Mucosa of descending colon (tissue), 3 donors: ENCODE measurements around the gene FCHSD2. TPM values are rescaled to one million over a fixed set of nuclear protein-coding genes. Genes with fewer than 3 reads are reported as not detected.

Source experiments
- ATAC-seq: fragments of 200-7000 bp; cut with Tn5 transposase; one replicate; pipeline ENCODE4 v1.9.1; 2020; ENCODE audit warnings: mild to moderate bottlenecking, moderate library complexity
- DNase-seq, 3 donors: peaks; one replicate each; pipeline ENCODE4 v3.0.0-alpha.2; 2020
- H3K36me3 ChIP-seq: fragments of 200-600 bp; one replicate; pipeline ENCODE4 v1.8.0; 2021; ENCODE audit warnings: low read depth, mild to moderate bottlenecking
- H3K4me1 ChIP-seq: fragments of 200-600 bp; one replicate; pipeline ENCODE4 v1.8.0; 2021; ENCODE audit warnings: low read depth, mild to moderate bottlenecking
- H3K4me3 ChIP-seq: fragments of 200-600 bp; one replicate; pipeline ENCODE4 v1.8.0; 2021; ENCODE audit warnings: mild to moderate bottlenecking
- H3K9me3 ChIP-seq: fragments of 200-600 bp; one replicate; pipeline ENCODE4 v1.8.0; 2021; ENCODE audit warnings: mild to moderate bottlenecking
- CTCF ChIP-seq: fragments of 200-600 bp; IDR thresholded peaks from one replicate; pipeline ENCODE4 v1.8.0; 2022; ENCODE audit warnings: antibody characterized with exemption, mild to moderate bottlenecking
- intact Hi-C, 2 donors: fragments of 100-400 bp; cut with DNase I in 1 of 2; cut with micrococcal nuclease in 1 of 2; formaldehyde crosslinking; loops; one replicate each; pipeline versions ENCODE4 v1.11.0 to v1.11.1; 2022; cut with DNase I, micrococcal nuclease
- total RNA-seq, 3 donors: library from RNA; stranded (reverse); fragmentation: NEBNext Ultra II Directional in 2 of 3; extraction: Animal tissue kit (Norgen Biotek cat#: 25700) in 2 of 3; gene quantifications; one replicate each; pipeline versions ENCODE4 v1.2.1 to v1.2.4, GENCODE V29; 2021 to 2023
- donor health status: DM: no; HTN: no; CAD: no; lungs with moderate emphysema.
- donor health status: DM: no; HTN: no; CAD: no.
- donor health status: DM: no; HTN: yes; CAD: no.

FCHSD2 gene
- total RNA-seq, 3 donors from 2014 or later: 15.7 to 41.6 (median 21.6) TPM

GRCh38 chr11:73188301-73188700, 46.2 kb upstream of the FCHSD2 start:
- intact Hi-C loops: loop anchor here (10.0 kb wide), 1 partner anchor 56 kb away; no protein-coding TSS in a partner anchor

GRCh38 chr11:73187854-73188253, 45.7 kb upstream of the FCHSD2 start:
- Histone ChIP-seq H3K4me3 (no peak overlapping the region), H3K4me1 (peaks cover 17% of the 10 kb centered on the region), H3K36me3 (no peaks in the 10 kb centered on the region), H3K9me3 (no peaks in the 10 kb centered on the region)
- ATAC-seq (no peak), DNase-seq (no peak)
- intact Hi-C loops: loop anchor here (10.0 kb wide), 1 partner anchor 57 kb away; no protein-coding TSS in a partner anchor
- TF ChIP-seq CTCF: no peak

More at GRCh38 chr11:73188301-73188700, 46.2 kb upstream of the FCHSD2 start:
- no peak for TF ChIP-seq CTCF
- no peak for ATAC-seq
- Histone ChIP-seq H3K9me3 (no peaks in the 10 kb centered on the region), H3K4me3 (no peak overlapping the region), H3K4me1 (peaks cover 16% of the 10 kb centered on the region), H3K36me3 (no peaks in the 10 kb centered on the region)
- DNase-seq: peak in 1 of 3 donors; percentile 20

GRCh38 chr11:73186886-73187285, 44.8 kb upstream of the FCHSD2 start:
- intact Hi-C loops: loop anchor here (10.0 kb wide), 1 partner anchor 58 kb away; no protein-coding TSS in a partner anchor
- ATAC-seq (no peak), DNase-seq (no peak)
- no peaks in the 10 kb centered on the region for H3K36me3 ChIP-seq
- no peaks in the 10 kb centered on the region for H3K9me3 ChIP-seq
- H3K4me3 ChIP-seq: no peak overlapping the region
- TF ChIP-seq CTCF: no peak
- peaks cover 19% of the 10 kb centered on the region for H3K4me1 ChIP-seq

- H3K36me3 ChIP-seq: no peaks in the 10 kb centered on the region
- no peak overlapping the region for H3K4me3 ChIP-seq
- ATAC-seq (no peak), DNase-seq (no peak)
- no peaks in the 10 kb centered on the region for H3K9me3 ChIP-seq
- no peak for TF ChIP-seq CTCF
- intact Hi-C loops: loop anchor here (10.0 kb wide), 1 partner anchor 58 kb away; no protein-coding TSS in a partner anchor
- H3K4me1 ChIP-seq: peaks cover 18% of the 10 kb centered on the region
Measured at GRCh38 chr11:73186294-73186850, 44.3 kb upstream of the FCHSD2 start.

GRCh38 chr11:73185680-73186293, 43.7 kb upstream of the FCHSD2 start:
- no peak for TF ChIP-seq CTCF
- intact Hi-C loops: loop anchor here (10.0 kb wide), 1 partner anchor 59 kb away; no protein-coding TSS in a partner anchor
- no peaks in the 10 kb centered on the region for H3K36me3 ChIP-seq
- H3K4me3 ChIP-seq: no peak overlapping the region
- DNase-seq (no peak), ATAC-seq (no peak)
- no peaks in the 10 kb centered on the region for H3K9me3 ChIP-seq
- peaks cover 15% of the 10 kb centered on the region for H3K4me1 ChIP-seq
